B cell (primary cell): ENCODE data around the gene LAMA3. TPM values are rescaled to one million over a fixed set of nuclear protein-coding genes. Genes with fewer than 3 reads are reported as not detected.

Experiments
- ATAC-seq: fragments of 200-7000 bp; cut with Tn5 transposase; one replicate; pipeline ENCODE4 v1.10.0; 2021; ENCODE audit warnings: low read depth, mild to moderate bottlenecking, moderate number of reproducible peaks, moderate library complexity
- CTCF ChIA-PET: fragments of 350-600 bp; sonication (Branson Sonifier 250); formaldehyde crosslinking; loops from one replicate; lab custom pipeline; 2021; ENCODE audit warnings: antibody characterized with exemption, inconsistent platforms; lab: Charles Lee
- POLR2A ChIA-PET: fragments of 350-600 bp; sonication (Branson Sonifier 250); formaldehyde crosslinking; loops from one replicate; lab custom pipeline; 2021; ENCODE audit warnings: antibody characterized with exemption; lab: Charles Lee
- DNase-seq: peaks from one replicate; pipeline ENCODE4 v3.0.0; 2013
- H2AFZ ChIP-seq: 2 replicates; pipeline ENCODE4 v1.6.1; 2012; ENCODE audit warnings: mild to moderate bottlenecking, low read depth, low read length; ENCODE audit not compliant: insufficient read depth, poor library complexity, severe bottlenecking
- H3K27ac ChIP-seq, 2 donors: 1 replicate in 1 of 2; 2 replicates in 1 of 2; pipeline ENCODE4 v1.5.1; 2012 to 2013; ENCODE audit warnings: low read length in 2 of 2, mild to moderate bottlenecking in 2 of 2, moderate library complexity in 1 of 2
- H3K27me3 ChIP-seq, 4 experiments: fragments of 200-600 bp in 1 of 4; sonication (generic) in 1 of 4; replicated peaks in 1 of 4; 1 replicate in 2 of 4; 2 replicates in 2 of 4; pipeline versions ENCODE4 v1.6.1 to v1.7.0; 2013 to 2016; ENCODE audit warnings: low read length in 3 of 4, mild to moderate bottlenecking in 2 of 4, mixed read lengths in 1 of 4, moderate library complexity in 1 of 4; ENCODE audit not compliant: insufficient read depth in 4 of 4, control insufficient read depth in 3 of 4; ENCODE audit errors: control extremely low read depth in 1 of 4
- H3K36me3 ChIP-seq, 2 experiments: replicated peaks in 1 of 2; 1 replicate in 1 of 2; 2 replicates in 1 of 2; pipeline versions ENCODE4 v1.6.1 to v1.7.1; 2013; ENCODE audit warnings: low read length in 1 of 2; ENCODE audit not compliant: insufficient read depth in 2 of 2, control insufficient read depth in 1 of 2; ENCODE audit errors: control extremely low read depth in 1 of 2, extremely low read depth in 1 of 2
- H3K4me1 ChIP-seq, 2 donors: fragments of 200-600 bp in 1 of 2; sonication (generic) in 1 of 2; 1 replicate in 1 of 2; 2 replicates in 1 of 2; pipeline versions ENCODE4 v1.5.1 to v1.6.1; 2013 to 2017; ENCODE audit warnings: low read length in 2 of 2; ENCODE audit not compliant: control insufficient read depth in 2 of 2, insufficient read depth in 2 of 2
- H3K4me2 ChIP-seq: replicated peaks from 2 replicates; pipeline ENCODE3; 2012; ENCODE audit warnings: mild to moderate bottlenecking, low read depth, low read length; ENCODE audit not compliant: poor library complexity, severe bottlenecking
- H3K4me3 ChIP-seq, 5 experiments: fragments of 200-600 bp in 1 of 5; sonication (generic) in 1 of 5; 1 replicate in 3 of 5; 2 replicates in 2 of 5; pipeline versions ENCODE4 v1.5.1 to v1.7.0; 2011 to 2016; ENCODE audit warnings: low read length in 4 of 5, mild to moderate bottlenecking in 4 of 5, low read depth in 2 of 5, control low read depth in 1 of 5, moderate library complexity in 1 of 5; ENCODE audit not compliant: insufficient read depth in 1 of 5; ENCODE audit errors: control extremely low read depth in 1 of 5, extremely low read depth in 1 of 5
- H3K79me2 ChIP-seq: fragments of 200-600 bp; sonication (generic); one replicate; pipeline ENCODE4 v1.6.0; 2016; ENCODE audit warnings: low read length; ENCODE audit not compliant: control insufficient read depth, insufficient read depth
- H3K9ac ChIP-seq: fragments of 200-600 bp; sonication (generic); 2 replicates; pipeline ENCODE4 v1.6.1; 2017; ENCODE audit warnings: mild to moderate bottlenecking, low read length, moderate library complexity
- H3K9me3 ChIP-seq, 3 donors: one replicate each; pipeline versions ENCODE4 v1.6.1 to v1.7.1; 2013; ENCODE audit warnings: low read length in 2 of 3; ENCODE audit not compliant: control insufficient read depth in 2 of 3, insufficient read depth in 1 of 3; ENCODE audit errors: control extremely low read depth in 1 of 3
- H4K20me1 ChIP-seq: 2 replicates; pipeline ENCODE4 v1.6.0; 2012; ENCODE audit warnings: mild to moderate bottlenecking, low read length; ENCODE audit not compliant: insufficient read depth, control insufficient read depth, poor library complexity, severe bottlenecking
- H3K27ac Mint-ChIP-seq: one replicate; pipeline ENCODE4 v1.8.0; 2021; ENCODE audit warnings: mixed read lengths
- H3K27me3 Mint-ChIP-seq: one replicate; pipeline ENCODE4 v1.8.0; 2021; ENCODE audit warnings: mixed read lengths
- H3K4me1 Mint-ChIP-seq: one replicate; pipeline ENCODE4 v1.8.0; 2021; ENCODE audit warnings: mixed read lengths
- H3K4me3 Mint-ChIP-seq: one replicate; pipeline ENCODE4 v1.8.0; 2021; ENCODE audit warnings: mixed read lengths
- H3K9me3 Mint-ChIP-seq: one replicate; pipeline ENCODE4 v1.8.0; 2022; ENCODE audit warnings: mixed read lengths; ENCODE audit not compliant: insufficient read depth
- CTCF ChIP-seq: fragments of 200-600 bp; IDR thresholded peaks from one replicate; pipeline ENCODE4 v1.8.0; 2022; ENCODE audit warnings: antibody characterized with exemption, mild to moderate bottlenecking
- EZH2 ChIP-seq: IDR thresholded peaks from 2 replicates; pipeline ENCODE4 v1.6.1; 2012; ENCODE audit warnings: borderline replicate concordance, low read depth, mild to moderate bottlenecking, moderate library complexity, low read length; ENCODE audit not compliant: insufficient read depth, poor library complexity, severe bottlenecking
- WGBS: methylation state at CpG from one replicate; pipeline ENCODE4 v1.1.5; 2013; ENCODE audit warnings: missing lambda C conversion rate; ENCODE audit not compliant: insufficient coverage; 5-methylcytosine and 5-hydroxymethylcytosine counted together
- intact Hi-C: fragments of 100-400 bp; cut with micrococcal nuclease; formaldehyde crosslinking; loops from one replicate; pipeline ENCODE4 v1.10.0; 2022
- polyA plus RNA-seq: library from polyadenylated mRNA; depleted of rRNA; stranded (reverse); fragments of >200 nt; gene quantifications from 2 replicates; pipeline ENCODE4 v1.2.3, GENCODE V29; 2012
- total RNA-seq, 2 donors: library from RNA; stranded (reverse); fragments of 120-200 nt in 1 of 2; gene quantifications; 1 replicate in 1 of 2; 2 replicates in 1 of 2; pipeline versions ENCODE4 v1.2.3 to v1.2.4, GENCODE V29; 2013 to 2022

The LAMA3 gene
- total and polyA plus RNA-seq, 2 donors (not counting 1 experiment from before 2014, with no cell fraction given) = 0.03 to 0.32 TPM

GRCh38 chr18:23971097-23971440, 281.8 kb downstream of the LAMA3 start:
- ChIA-PET POLR2A (interaction anchor here (0.6 to 1.1 kb wide), 2 partner anchors 34 to 406 kb away, joined by 3 read pairs; no protein-coding TSS in a partner anchor), CTCF (no interaction called here)
- H3K27ac ChIP-seq = peak overlapping the region; percentile 85 to 88
- no peaks in the 10 kb centered on the region for H3K27me3 ChIP-seq
- H3K27me3 Mint-ChIP-seq = no peaks in the 10 kb centered on the region
- H3K4me2 ChIP-seq = peak overlapping the region; percentile 70
- peaks cover 6% of the 10 kb centered on the region for H3K9me3 Mint-ChIP-seq
- peak overlapping the region; percentile 73 for H2AFZ ChIP-seq
- peaks cover 67% of the 10 kb centered on the region for H3K4me1 Mint-ChIP-seq
- peak overlapping the region; percentile 36 for H3K9ac ChIP-seq
- no peaks in the 10 kb centered on the region for H3K79me2 ChIP-seq
- no peak for DNase-seq
- WGBS = 96% methylated on average over 3 of the region's 5 CpGs
- H3K9me3 ChIP-seq = peaks cover 0 to 7% (median 0%) of the 10 kb centered on the region in 3 donors
- no peak for TF ChIP-seq CTCF
- TF ChIP-seq EZH2 = no peak
- intact Hi-C loops = loop anchor here (10.0 kb wide), 1 partner anchor 454 kb away; the partner anchor contains the start of gene IMPACT
- H3K27ac Mint-ChIP-seq = peak overlapping the region; percentile 98
- H4K20me1 ChIP-seq = no peaks in the 10 kb centered on the region
- peak overlapping the region in 1 of 5 experiments; percentile 48 for H3K4me3 ChIP-seq
- peaks cover 47 to 57% of the 10 kb centered on the region in 2 donors for H3K4me1 ChIP-seq
- H3K4me3 Mint-ChIP-seq = peak overlapping the region; percentile 84
- H3K36me3 ChIP-seq = no peaks in the 10 kb centered on the region
- no peak for ATAC-seq

GRCh38 chr18:23971666-23972230, 282.5 kb downstream of the LAMA3 start:
- no peaks in the 10 kb centered on the region for H3K27me3 ChIP-seq
- ChIA-PET POLR2A (interaction anchor here (1.1 kb wide), 1 partner anchor 34 kb away, joined by 3 read pairs; no protein-coding TSS in a partner anchor), CTCF (interaction anchor here (0.6 to 1.0 kb wide), 2 partner anchors 41 to 53 kb away, joined by 3 read pairs; no protein-coding TSS in a partner anchor)
- ATAC-seq = no peak
- Mint-ChIP-seq H3K4me1 (peaks cover 64% of the 10 kb centered on the region), H3K9me3 (peaks cover 6% of the 10 kb centered on the region), H3K27me3 (no peaks in the 10 kb centered on the region), H3K4me3 (no peak overlapping the region), H3K27ac (peak overlapping the region; percentile 84)
- H3K79me2 ChIP-seq = no peaks in the 10 kb centered on the region
- H3K36me3 ChIP-seq = no peaks in the 10 kb centered on the region
- intact Hi-C loops = loop anchor here (10.0 kb wide), 1 partner anchor 453 kb away; the partner anchor contains the start of gene IMPACT
- H2AFZ ChIP-seq = no peak overlapping the region
- no peak overlapping the region for H3K4me3 ChIP-seq
- H3K9ac ChIP-seq = no peak overlapping the region
- DNase-seq = no peak
- TF ChIP-seq CTCF = no peak
- TF ChIP-seq EZH2 = no peak
- no peak overlapping the region for H3K4me2 ChIP-seq
- H3K9me3 ChIP-seq = peaks cover 0 to 7% (median 0%) of the 10 kb centered on the region in 3 donors
- WGBS = 92% methylated on average over 3 of the region's 5 CpGs
- no peaks in the 10 kb centered on the region for H4K20me1 ChIP-seq
- no peak overlapping the region for H3K27ac ChIP-seq
- H3K4me1 ChIP-seq = peaks cover 44 to 51% of the 10 kb centered on the region in 2 donors
